HEK293T (cell line): ENCODE results near the gene SLC11A1.

Experiments
- BHLHE40 ChIP-seq: fragments of 450-650 bp; IDR thresholded peaks from 2 replicates; pipeline ENCODE4 v1.6.1; 2016; ENCODE audit warnings: mild to moderate bottlenecking, moderate library complexity, borderline replicate concordance
- CTBP1 ChIP-seq: fragments of 450-650 bp; IDR thresholded peaks from 2 replicates; pipeline ENCODE4 v1.6.1; 2016; ENCODE audit warnings: borderline replicate concordance
- FOXK2 ChIP-seq: fragments of 450-650 bp; IDR thresholded peaks from 2 replicates; pipeline ENCODE4 v1.6.1; 2016; ENCODE audit warnings: mild to moderate bottlenecking
- HDGF ChIP-seq: fragments of 450-650 bp; IDR thresholded peaks from 2 replicates; pipeline ENCODE4 v1.6.1; 2017; ENCODE audit warnings: antibody characterized with exemption, borderline replicate concordance
- L3MBTL2 ChIP-seq: fragments of 450-650 bp; conservative IDR thresholded peaks from 2 replicates; pipeline ENCODE4 v1.6.1; 2016; ENCODE audit warnings: mild to moderate bottlenecking

- no peak for TF ChIP-seq FOXK2
- no peak for TF ChIP-seq CTBP1
- no peak for TF ChIP-seq BHLHE40
- TF ChIP-seq HDGF, result no peak
- no peak for TF ChIP-seq L3MBTL2
Observed at GRCh38 chr2:218396688-218397462, 14.8 kb downstream of the SLC11A1 start.
